Measurements from ENCODE around the gene IL21.

Gene IL21

GRCh38 chr4:122621016-122621507 is at the start of gene IL21:
Gene IL21 (minus strand): TSS chr4:122621066. CDS start chr4:122621011, 55 bp downstream.
- H3K27ac ChIP-seq: no peak within 1 kb of the TSS
- TF ChIP-seq CTCF (IDR thresholded peaks at IDR 0.05): no peak
- TF ChIP-seq ZFX (IDR thresholded peaks at IDR 0.05; ENCODE audit: borderline replicate concordance): no peak

- TF ChIP-seq ZFX (IDR thresholded peaks at IDR 0.05; ENCODE audit: borderline replicate concordance) (no peak), CTCF (IDR thresholded peaks at IDR 0.05) (no peak)
- H3K27ac ChIP-seq: no peak overlapping the region
These were observed 49.3 kb upstream of the IL21 start for GRCh38 chr4:122669911-122670738.

- no peak for TF ChIP-seq ZFX (IDR thresholded peaks at IDR 0.05; ENCODE audit: borderline replicate concordance)
- no peak for TF ChIP-seq CTCF (IDR thresholded peaks at IDR 0.05)
- H3K27ac ChIP-seq: no peak overlapping the region
These were observed 47.4 kb upstream of the IL21 start for GRCh38 chr4:122668241-122668640.

GRCh38 chr4:122666527-122667245 is 45.8 kb upstream of the IL21 start:
- TF ChIP-seq ZFX (IDR thresholded peaks at IDR 0.05; ENCODE audit: borderline replicate concordance) (no peak), CTCF (IDR thresholded peaks at IDR 0.05) (no peak)
- 0 out of 2 replicates have a peak overlapping the region, but pooled peaks have one; percentile 8 for H3K27ac ChIP-seq

- H3K27ac ChIP-seq: no peak overlapping the region
- TF ChIP-seq CTCF (IDR thresholded peaks at IDR 0.05) (no peak), ZFX (IDR thresholded peaks at IDR 0.05; ENCODE audit: borderline replicate concordance) (no peak)
These were observed 44.5 kb upstream of the IL21 start for GRCh38 chr4:122665161-122665929.

GRCh38 chr4:122663814-122664610 is 43.1 kb upstream of the IL21 start:
- H3K27ac ChIP-seq: no peak overlapping the region
- TF ChIP-seq ZFX (IDR thresholded peaks at IDR 0.05; ENCODE audit: borderline replicate concordance) (no peak), CTCF (IDR thresholded peaks at IDR 0.05) (no peak)

Data from 22Rv1 (cell line).